ENCODE results near the gene WWOX.

DNA sequence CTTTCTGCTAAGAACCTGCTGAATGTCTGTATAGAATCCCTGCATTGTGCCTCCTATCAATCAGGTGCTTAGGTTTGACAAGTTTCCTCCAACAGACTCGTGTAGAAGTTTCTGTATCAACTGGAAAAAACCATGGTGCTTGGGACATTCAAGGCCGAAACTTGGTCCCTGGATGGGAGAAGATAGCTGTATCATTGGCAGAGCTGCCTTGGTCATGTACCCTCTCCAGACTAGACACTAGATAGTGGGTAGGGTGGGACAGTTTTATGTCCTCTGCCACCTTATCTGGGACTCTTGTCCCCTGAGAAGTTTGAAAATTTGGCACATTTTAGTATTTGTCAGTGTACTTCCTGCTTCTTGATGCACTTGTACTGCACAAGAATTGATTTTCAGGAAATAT, 520.8 kb downstream of the WWOX start:
- no peak for TF ChIP-seq EZH2 (IDR thresholded peaks at IDR 0.05; ENCODE audit: borderline replicate concordance, insufficient read depth, low read depth, low read length, poor library complexity, severe bottlenecking)
- TF ChIP-seq, protein P1, sequence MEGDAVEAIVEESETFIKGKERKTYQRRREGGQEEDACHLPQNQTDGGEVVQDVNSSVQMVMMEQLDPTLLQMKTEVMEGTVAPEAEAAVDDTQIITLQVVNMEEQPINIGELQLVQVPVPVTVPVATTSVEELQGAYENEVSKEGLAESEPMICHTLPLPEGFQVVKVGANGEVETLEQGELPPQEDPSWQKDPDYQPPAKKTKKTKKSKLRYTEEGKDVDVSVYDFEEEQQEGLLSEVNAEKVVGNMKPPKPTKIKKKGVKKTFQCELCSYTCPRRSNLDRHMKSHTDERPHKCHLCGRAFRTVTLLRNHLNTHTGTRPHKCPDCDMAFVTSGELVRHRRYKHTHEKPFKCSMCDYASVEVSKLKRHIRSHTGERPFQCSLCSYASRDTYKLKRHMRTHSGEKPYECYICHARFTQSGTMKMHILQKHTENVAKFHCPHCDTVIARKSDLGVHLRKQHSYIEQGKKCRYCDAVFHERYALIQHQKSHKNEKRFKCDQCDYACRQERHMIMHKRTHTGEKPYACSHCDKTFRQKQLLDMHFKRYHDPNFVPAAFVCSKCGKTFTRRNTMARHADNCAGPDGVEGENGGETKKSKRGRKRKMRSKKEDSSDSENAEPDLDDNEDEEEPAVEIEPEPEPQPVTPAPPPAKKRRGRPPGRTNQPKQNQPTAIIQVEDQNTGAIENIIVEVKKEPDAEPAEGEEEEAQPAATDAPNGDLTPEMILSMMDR (IDR thresholded peaks at IDR 0.05) = no peak
